K562 (cell line): ENCODE measurements around the gene ALDH18A1. TPM values are rescaled to one million over a fixed set of nuclear protein-coding genes. Genes with fewer than 3 reads are reported as not detected.

Source experiments
- ARID1B ChIP-seq: fragments of 450-650 bp; IDR thresholded peaks from 2 replicates; pipeline ENCODE4 v1.6.1; 2016; ENCODE audit warnings: antibody characterized with exemption, mild to moderate bottlenecking, inconsistent platforms
- ARNT ChIP-seq, 2 experiments: fragments of 450-650 bp; IDR thresholded peaks; 2 replicates each; pipeline ENCODE4 v1.6.1; 2016; ENCODE audit warnings: mild to moderate bottlenecking in 1 of 2
- BCLAF1 ChIP-seq, 2 experiments: fragments of 450-650 bp in 1 of 2; IDR thresholded peaks; 2 replicates each; pipeline ENCODE4 v1.6.1; 2011 to 2017; ENCODE audit warnings: low read depth in 2 of 2, antibody characterized with exemption in 1 of 2, borderline replicate concordance in 1 of 2, low read length in 1 of 2, mild to moderate bottlenecking in 1 of 2, mixed read lengths in 1 of 2; ENCODE audit not compliant: control insufficient read depth in 1 of 2
- FOS ChIP-seq: IDR thresholded peaks from 3 replicates; pipeline ENCODE4 v1.6.1; 2011; ENCODE audit not compliant: insufficient read length; ENCODE audit errors: extremely low read depth
- HDAC2 ChIP-seq: fragments of 450-650 bp; IDR thresholded peaks from 2 replicates; pipeline ENCODE4 v1.6.1; 2016; ENCODE audit warnings: mild to moderate bottlenecking
- HDAC3 ChIP-seq: fragments of 450-650 bp; IDR thresholded peaks from 2 replicates; pipeline ENCODE4 v1.6.1; 2018; ENCODE audit warnings: borderline replicate concordance, mild to moderate bottlenecking, moderate library complexity; ENCODE audit not compliant: partially characterized antibody
- HMGXB4 ChIP-seq: sonication (generic); formaldehyde crosslinking; IDR thresholded peaks from 2 replicates; pipeline ENCODE4 v1.8.1; 2023; ENCODE audit warnings: mild to moderate bottlenecking, missing genetic modification reagents
- HNRNPL ChIP-seq: fragments of 200-400 bp; formaldehyde crosslinking; IDR thresholded peaks from 2 replicates; pipeline ENCODE4 v1.6.1; 2017; ENCODE audit warnings: low read depth, mild to moderate bottlenecking, low read length
- HNRNPUL1 ChIP-seq: fragments of 200-400 bp; formaldehyde crosslinking; IDR thresholded peaks from 2 replicates; pipeline ENCODE4 v1.6.1; 2017; ENCODE audit warnings: low read length
- IRF2 ChIP-seq: sonication (generic); formaldehyde crosslinking; IDR thresholded peaks from 2 replicates; pipeline ENCODE4 v1.8.1; 2022; ENCODE audit warnings: mild to moderate bottlenecking, missing genetic modification reagents
- MLX ChIP-seq, 2 experiments: fragments of 450-650 bp in 1 of 2; sonication (generic) in 1 of 2; formaldehyde crosslinking; conservative IDR thresholded peaks; 2 replicates each; pipeline versions ENCODE4 v1.4.0 to v1.8.1; 2020 to 2022; ENCODE audit warnings: mild to moderate bottlenecking in 1 of 2, missing genetic modification reagents in 1 of 2
- MXI1 ChIP-seq: IDR thresholded peaks from 2 replicates; pipeline ENCODE4 v1.6.1; 2011; ENCODE audit warnings: low read depth, mild to moderate bottlenecking, improper control_type of control experiment, low read length
- OTX1 ChIP-seq: fragments of 450-650 bp; formaldehyde crosslinking; IDR thresholded peaks from 2 replicates; pipeline ENCODE4 v1.4.0; 2022; ENCODE audit warnings: mild to moderate bottlenecking
- SRSF9 ChIP-seq: fragments of 200-400 bp; formaldehyde crosslinking; IDR thresholded peaks from 2 replicates; pipeline ENCODE4 v1.6.1; 2017; ENCODE audit warnings: low read depth, low read length, borderline replicate concordance
- ZBTB26 ChIP-seq: fragments of 450-650 bp; formaldehyde crosslinking; IDR thresholded peaks from 2 replicates; pipeline ENCODE4 v1.4.0; 2022; ENCODE audit warnings: missing genetic modification characterization
- ZBTB33 ChIP-seq: sonication (generic); formaldehyde crosslinking; IDR thresholded peaks from 2 replicates; pipeline ENCODE4 v1.8.1; 2023; ENCODE audit warnings: mild to moderate bottlenecking, missing genetic modification reagents
- ZFX ChIP-seq: sonication (generic); formaldehyde crosslinking; IDR thresholded peaks from 2 replicates; pipeline ENCODE4 v1.8.0; 2022; ENCODE audit warnings: mild to moderate bottlenecking, missing genetic modification reagents, moderate library complexity
- ZNF217 ChIP-seq: sonication (generic); formaldehyde crosslinking; IDR thresholded peaks from 2 replicates; pipeline ENCODE4 v1.8.0; 2022; ENCODE audit warnings: mild to moderate bottlenecking, missing genetic modification reagents
- polyA plus RNA-seq, 8 experiments: library from polyadenylated mRNA; depleted of rRNA in 4 of 8; stranded (reverse) in 5 of 8; unstranded in 3 of 8; fragments of >200 nt; fragmentation: Nextera tagmentation in 2 of 8; fragmentation: Illumina TruSeq in 1 of 8; extraction: Ambion mirVana in 2 of 8; extraction: Trizol in 1 of 8; gene quantifications; 2 replicates each; pipeline versions ENCODE4 v1.2.1 to v1.2.3, GENCODE V29; 2011 to 2014; ENCODE audit warnings: inconsistent platforms in 1 of 8, missing spikeins in 1 of 8
- total RNA-seq, 7 experiments: library from RNA; depleted of rRNA in 6 of 7; stranded (reverse); fragments of >200 nt in 6 of 7; fragmentation: Illumina TruSeq in 2 of 7; extraction: Trizol in 2 of 7; gene quantifications; 2 replicates each; pipeline versions ENCODE4 v1.2.1 to v1.2.3, GENCODE V29; 2011 to 2021; ENCODE audit warnings: low replicate concordance in 1 of 7

The ALDH18A1 gene
- total and polyA plus RNA-seq, 9 of the 15 experiments (the other 6 are each of a cell fraction or from before 2014, with no cell fraction given), result 12.0 to 83.3 (median 43.8) TPM

- no peak for TF ChIP-seq HNRNPUL1
- TF ChIP-seq ARNT (IDR thresholded peaks at IDR 0.05), result no peak
- no peak for TF ChIP-seq BCLAF1 (IDR thresholded peaks at IDR 0.05; ENCODE audit: borderline replicate concordance in 1 of 2, control insufficient read depth in 1 of 2, low read depth in 2 of 2, low read length in 1 of 2)
- TF ChIP-seq MXI1, result peak; percentile 66
- TF ChIP-seq HNRNPL, result no peak
- TF ChIP-seq SRSF9, result no peak
- no peak for TF ChIP-seq IRF2 (CRISPR knock-in tag)
- no peak for TF ChIP-seq HDAC2
- no peak for TF ChIP-seq OTX1
- TF ChIP-seq HMGXB4 (CRISPR knock-in tag), result no peak
- no peak for TF ChIP-seq MLX (CRISPR knock-in tag; conservative IDR thresholded peaks at IDR 0.05)
- no peak for TF ChIP-seq ZBTB33 (CRISPR knock-in tag)
- TF ChIP-seq ZFX, result peak; percentile 87
- no peak for TF ChIP-seq HDAC3
- TF ChIP-seq ZBTB26, result no peak
- no peak for TF ChIP-seq ZNF217 (CRISPR knock-in tag)
- TF ChIP-seq ARID1B, result no peak
- TF ChIP-seq FOS, result peak; percentile 81
Observed at GRCh38 chr10:95693668-95694534, 37.4 kb upstream of the ALDH18A1 start, which contains the start of gene TCTN3 (continued).
